NB4 (cell line): ENCODE data around the gene CERT1.

Experiments
- DNase-seq: peaks from one replicate; pipeline ENCODE4 v3.0.0; 2010; ENCODE audit warnings: low read depth
- H3K4me3 ChIP-seq: one replicate; pipeline ENCODE4 v1.5.1; 2011; ENCODE audit warnings: mild to moderate bottlenecking, low read depth, low read length, moderate library complexity
- MAX ChIP-seq: IDR thresholded peaks from 2 replicates; pipeline ENCODE4 v1.6.1; 2011; ENCODE audit warnings: low read depth, low read length
- MYC ChIP-seq: IDR thresholded peaks from 2 replicates; pipeline ENCODE4 v1.6.1; 2011; ENCODE audit warnings: low read depth, low read length
- POLR2A ChIP-seq: IDR thresholded peaks from 2 replicates; pipeline ENCODE4 v1.6.1; 2011; ENCODE audit warnings: mild to moderate bottlenecking; ENCODE audit not compliant: insufficient read length; ENCODE audit errors: extremely low read depth
- TF ChIP-seq, protein P1 (sequence below): IDR thresholded peaks from one replicate; pipeline ENCODE4 v1.5.1; 2012; ENCODE audit warnings: low read depth, low read length

The CERT1 gene

DNA sequence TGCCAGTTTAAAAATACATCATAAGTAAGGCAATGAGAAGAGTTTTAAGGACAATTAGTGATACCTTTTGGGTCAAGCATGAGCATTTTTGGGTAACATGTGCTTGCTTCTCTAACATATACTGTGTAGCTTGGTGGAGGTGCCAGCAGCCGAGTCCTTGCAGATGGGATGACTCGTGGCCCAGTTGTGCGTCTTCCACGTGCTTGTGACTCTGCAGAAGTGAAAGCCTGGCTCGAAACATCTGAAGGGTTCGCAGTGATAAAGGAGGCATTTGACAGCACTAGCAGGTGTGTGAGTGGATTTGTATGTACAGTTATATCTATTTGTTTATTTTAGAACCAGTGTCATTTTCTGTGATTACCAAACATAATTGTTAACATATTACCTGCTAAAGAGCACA lies 156.2 kb downstream of the CERT1 start:
- no peak for DNase-seq
- H3K4me3 ChIP-seq, result no peak overlapping the region
- TF ChIP-seq MYC, result no peak
- TF ChIP-seq MAX, result no peak

GRCh38 chr5:75351139-75351926 lies 160.1 kb downstream of the CERT1 start:
- no peak for TF ChIP-seq POLR2A
- TF ChIP-seq, protein P1, sequence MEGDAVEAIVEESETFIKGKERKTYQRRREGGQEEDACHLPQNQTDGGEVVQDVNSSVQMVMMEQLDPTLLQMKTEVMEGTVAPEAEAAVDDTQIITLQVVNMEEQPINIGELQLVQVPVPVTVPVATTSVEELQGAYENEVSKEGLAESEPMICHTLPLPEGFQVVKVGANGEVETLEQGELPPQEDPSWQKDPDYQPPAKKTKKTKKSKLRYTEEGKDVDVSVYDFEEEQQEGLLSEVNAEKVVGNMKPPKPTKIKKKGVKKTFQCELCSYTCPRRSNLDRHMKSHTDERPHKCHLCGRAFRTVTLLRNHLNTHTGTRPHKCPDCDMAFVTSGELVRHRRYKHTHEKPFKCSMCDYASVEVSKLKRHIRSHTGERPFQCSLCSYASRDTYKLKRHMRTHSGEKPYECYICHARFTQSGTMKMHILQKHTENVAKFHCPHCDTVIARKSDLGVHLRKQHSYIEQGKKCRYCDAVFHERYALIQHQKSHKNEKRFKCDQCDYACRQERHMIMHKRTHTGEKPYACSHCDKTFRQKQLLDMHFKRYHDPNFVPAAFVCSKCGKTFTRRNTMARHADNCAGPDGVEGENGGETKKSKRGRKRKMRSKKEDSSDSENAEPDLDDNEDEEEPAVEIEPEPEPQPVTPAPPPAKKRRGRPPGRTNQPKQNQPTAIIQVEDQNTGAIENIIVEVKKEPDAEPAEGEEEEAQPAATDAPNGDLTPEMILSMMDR, result no peak
- no peak for TF ChIP-seq MYC
- no peak for TF ChIP-seq MAX
- DNase-seq, result no peak
- no peak overlapping the region for H3K4me3 ChIP-seq

DNA sequence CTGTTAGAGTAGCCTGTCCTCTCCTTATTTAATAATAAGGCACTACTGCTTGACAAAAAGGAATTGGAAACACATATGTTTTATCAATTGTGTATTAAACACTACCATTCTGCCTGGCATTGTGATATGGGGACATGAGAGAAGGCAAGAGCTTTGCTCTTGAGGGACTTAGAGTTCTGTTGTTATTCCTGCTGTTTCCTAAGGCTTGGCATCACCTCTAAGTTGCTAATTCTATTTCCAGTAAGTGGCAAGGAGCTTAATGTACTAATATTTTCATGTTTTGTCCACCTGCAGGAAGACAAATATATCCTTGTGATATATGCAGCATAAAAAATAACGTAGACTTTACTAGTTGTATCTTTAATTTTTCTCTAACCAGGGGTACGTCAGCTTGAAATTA lies 161.8 kb downstream of the CERT1 start:
- TF ChIP-seq MYC, result no peak
- no peak for TF ChIP-seq POLR2A
- TF ChIP-seq, protein P1, result no peak
- TF ChIP-seq MAX, result no peak
- H3K4me3 ChIP-seq, result no peak overlapping the region
- no peak for DNase-seq

GRCh38 chr5:75348241-75348640 lies 163.2 kb downstream of the CERT1 start:
- H3K4me3 ChIP-seq, result no peak overlapping the region
- DNase-seq, result no peak
- TF ChIP-seq MAX (no peak), MYC (no peak), POLR2A (no peak)
- TF ChIP-seq, protein P1, result no peak

DNA sequence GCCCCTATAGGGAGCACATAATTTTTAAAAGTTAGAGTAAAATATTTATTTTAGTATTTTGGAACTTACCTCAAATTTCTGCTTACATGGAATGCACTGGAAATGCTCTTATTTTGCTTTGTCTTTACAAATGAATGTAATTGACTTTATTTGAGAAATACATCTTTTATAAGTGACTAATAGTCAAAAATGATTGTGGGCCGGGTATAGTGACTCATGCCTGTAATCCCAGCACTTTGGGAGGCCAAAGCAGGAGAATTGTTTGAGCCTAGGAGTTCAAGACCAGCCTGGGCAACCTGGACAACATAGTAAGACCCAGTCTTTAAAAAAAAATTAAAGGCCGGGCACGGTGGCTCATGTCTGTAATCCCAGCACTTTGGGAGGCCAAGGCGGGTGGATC lies 168.6 kb downstream of the CERT1 start:
- no peak overlapping the region for H3K4me3 ChIP-seq
- TF ChIP-seq, protein P1, result no peak
- no peak for TF ChIP-seq MAX
- no peak for TF ChIP-seq MYC
- TF ChIP-seq POLR2A, result no peak
- no peak for DNase-seq

DNA sequence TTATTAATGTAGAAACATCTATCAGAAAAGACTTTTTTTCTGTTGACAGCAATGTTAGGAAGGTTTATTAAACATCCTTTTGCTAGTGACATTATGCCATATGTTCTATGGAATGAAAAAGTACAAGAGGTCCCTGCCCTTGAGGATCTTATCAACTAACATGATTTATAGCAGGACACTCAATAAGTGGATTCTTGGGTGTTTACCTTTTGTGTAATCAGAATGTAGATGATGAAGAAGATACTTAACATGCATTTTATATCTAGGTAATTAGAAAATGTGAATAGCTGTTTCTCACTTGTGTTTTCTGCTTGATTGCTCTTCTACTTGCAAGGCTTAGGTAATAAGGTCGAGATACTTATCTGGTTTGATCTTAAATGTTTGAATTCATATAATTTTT lies 169.5 kb downstream of the CERT1 start:
- TF ChIP-seq MAX (no peak), POLR2A (no peak), MYC (no peak)
- TF ChIP-seq, protein P1, result no peak
- DNase-seq, result no peak
- H3K4me3 ChIP-seq, result no peak overlapping the region
